Gastroesophageal sphincter (tissue), 4 donors: ENCODE data around the gene NR5A2. TPM values are rescaled to one million over a fixed set of nuclear protein-coding genes. Genes with fewer than 3 reads are reported as not detected.

Experiments
- ATAC-seq: fragments of 150-250 bp; one replicate; pipeline ENCODE4 v1.9.1; 2016; ENCODE audit warnings: mild to moderate bottlenecking, moderate library complexity
- H3K27ac ChIP-seq, 4 donors: fragments of 200-600 bp; sonication (generic) in 3 of 4; 1 replicate in 3 of 4; 2 replicates in 1 of 4; pipeline ENCODE4 v1.5.1; 2016 to 2019
- H3K27me3 ChIP-seq: fragments of 200-600 bp; sonication (generic); one replicate; pipeline ENCODE4 v1.5.1; 2019
- H3K36me3 ChIP-seq, 2 donors: fragments of 200-600 bp; sonication (generic); one replicate each; pipeline ENCODE4 v1.5.1; 2019; ENCODE audit warnings: control low read depth in 1 of 2
- H3K4me1 ChIP-seq, 3 donors: fragments of 200-600 bp; sonication (generic); 1 replicate in 2 of 3; 2 replicates in 1 of 3; pipeline ENCODE4 v1.5.1; 2016 to 2019; ENCODE audit warnings: control low read depth in 2 of 3
- H3K4me3 ChIP-seq, 2 donors: fragments of 200-600 bp; sonication (generic); one replicate each; pipeline ENCODE4 v1.5.1; 2019; ENCODE audit warnings: mild to moderate bottlenecking in 1 of 2, moderate library complexity in 1 of 2
- H3K9me3 ChIP-seq, 3 donors: fragments of 200-600 bp; sonication (generic); one replicate each; pipeline ENCODE4 v1.5.1; 2017 to 2019; ENCODE audit warnings: control low read depth in 2 of 3
- EP300 ChIP-seq: sonication (generic); formaldehyde crosslinking; IDR thresholded peaks from one replicate; pipeline ENCODE4 v1.6.1; 2017; ENCODE audit warnings: antibody characterized with exemption, mild to moderate bottlenecking
- POLR2A ChIP-seq, 2 donors: fragments of 450-650 bp; IDR thresholded peaks; one replicate each; pipeline ENCODE4 v1.6.1; 2017; ENCODE audit warnings: antibody characterized with exemption in 2 of 2, mild to moderate bottlenecking in 2 of 2, moderate library complexity in 1 of 2
- POLR2AphosphoS5 ChIP-seq: sonication (generic); formaldehyde crosslinking; IDR thresholded peaks from one replicate; pipeline ENCODE4 v1.6.1; 2017; ENCODE audit warnings: antibody characterized with exemption
- WGBS, 2 donors: methylation state at CpG; one replicate each; pipeline ENCODE4 v1.1.5; 2018; ENCODE audit warnings: low coverage in 1 of 2; 5-methylcytosine and 5-hydroxymethylcytosine counted together
- total RNA-seq, 4 donors: library from RNA; depleted of rRNA; stranded (reverse); fragments of >200 nt; gene quantifications; one replicate each; pipeline ENCODE4 v1.1.0, GENCODE V29; 2016
- TF ChIP-seq, protein P1 (sequence below), 4 experiments: fragments of 200-600 bp in 2 of 4; fragments of 450-650 bp in 2 of 4; sonication (generic) in 1 of 4; IDR thresholded peaks; one replicate each; pipeline ENCODE4 v1.5.1; 2017 to 2019; ENCODE audit warnings: antibody characterized with exemption in 4 of 4, mild to moderate bottlenecking in 2 of 4, moderate library complexity in 2 of 4

Gene NR5A2
- total RNA-seq, 4 donors from 2014 or later: 2.0 to 4.2 (median 3.1) TPM

DNA sequence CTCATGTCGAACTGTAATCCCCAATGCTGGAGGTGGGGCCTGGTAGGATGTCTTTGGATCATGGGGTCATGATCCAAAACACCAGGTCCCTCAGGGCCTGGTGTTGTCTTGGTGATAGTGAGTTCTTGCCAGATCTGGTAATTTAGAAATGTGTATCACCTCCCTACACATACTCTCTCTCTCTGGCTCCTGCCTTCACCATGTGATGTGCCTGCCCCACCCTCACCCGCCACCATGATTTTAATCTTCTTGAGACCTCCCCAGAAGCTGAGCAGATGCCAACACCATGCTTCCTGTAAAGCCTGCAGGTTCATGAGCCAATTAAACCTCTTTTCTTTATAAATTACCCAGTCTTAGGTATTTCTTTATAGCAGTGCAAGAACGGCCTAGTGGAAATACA, 136.4 kb downstream of the NR5A2 start:
- Histone ChIP-seq H3K27me3 (no peaks in the 10 kb centered on the region), H3K4me3 (no peak overlapping the region), H3K9me3 (no peaks in the 10 kb centered on the region), H3K36me3 (no peaks in the 10 kb centered on the region), H3K4me1 (no peaks in the 10 kb centered on the region), H3K27ac (no peak overlapping the region)
- 81 to 94% methylated on average over 2 of the region's 3 CpGs for WGBS, 2 donors
- TF ChIP-seq POLR2AphosphoS5 (no peak), POLR2A (IDR thresholded peaks at IDR 0.05) (no peak), EP300 (no peak)
- TF ChIP-seq, protein P1, sequence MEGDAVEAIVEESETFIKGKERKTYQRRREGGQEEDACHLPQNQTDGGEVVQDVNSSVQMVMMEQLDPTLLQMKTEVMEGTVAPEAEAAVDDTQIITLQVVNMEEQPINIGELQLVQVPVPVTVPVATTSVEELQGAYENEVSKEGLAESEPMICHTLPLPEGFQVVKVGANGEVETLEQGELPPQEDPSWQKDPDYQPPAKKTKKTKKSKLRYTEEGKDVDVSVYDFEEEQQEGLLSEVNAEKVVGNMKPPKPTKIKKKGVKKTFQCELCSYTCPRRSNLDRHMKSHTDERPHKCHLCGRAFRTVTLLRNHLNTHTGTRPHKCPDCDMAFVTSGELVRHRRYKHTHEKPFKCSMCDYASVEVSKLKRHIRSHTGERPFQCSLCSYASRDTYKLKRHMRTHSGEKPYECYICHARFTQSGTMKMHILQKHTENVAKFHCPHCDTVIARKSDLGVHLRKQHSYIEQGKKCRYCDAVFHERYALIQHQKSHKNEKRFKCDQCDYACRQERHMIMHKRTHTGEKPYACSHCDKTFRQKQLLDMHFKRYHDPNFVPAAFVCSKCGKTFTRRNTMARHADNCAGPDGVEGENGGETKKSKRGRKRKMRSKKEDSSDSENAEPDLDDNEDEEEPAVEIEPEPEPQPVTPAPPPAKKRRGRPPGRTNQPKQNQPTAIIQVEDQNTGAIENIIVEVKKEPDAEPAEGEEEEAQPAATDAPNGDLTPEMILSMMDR (IDR thresholded peaks at IDR 0.05): no peak
- no peak for ATAC-seq

DNA sequence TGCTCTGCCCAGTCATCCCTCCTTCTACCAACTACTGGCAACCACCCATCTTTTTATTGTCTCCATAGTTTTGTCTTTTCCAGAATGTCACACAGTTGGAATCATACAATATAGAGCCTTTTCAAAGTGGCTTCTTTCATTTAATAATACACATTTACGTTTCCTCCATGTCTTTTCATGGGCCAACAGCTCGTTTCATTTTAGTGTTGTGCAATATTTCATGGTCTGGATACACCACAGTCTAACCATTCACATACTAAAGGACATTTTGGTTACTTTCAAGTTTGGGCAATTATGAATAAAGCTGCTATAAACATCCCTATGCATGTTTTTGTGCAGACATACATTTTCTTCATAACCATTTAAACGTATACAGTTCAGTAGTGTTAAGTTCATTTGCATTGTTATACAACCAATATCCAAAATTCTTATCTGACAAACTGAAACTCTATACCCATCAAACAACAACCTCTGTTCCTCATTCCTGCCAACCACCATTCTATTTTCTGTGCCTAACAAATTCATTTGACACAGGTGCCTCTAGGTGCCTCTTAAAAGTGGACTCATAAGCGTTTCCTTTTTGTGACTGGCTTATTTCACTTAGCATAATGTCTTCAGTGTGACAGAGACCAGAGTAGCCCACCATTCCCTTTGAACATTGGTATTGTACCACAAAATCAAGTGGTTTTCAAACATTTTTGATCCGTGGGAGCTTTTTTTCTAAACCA, 138.1 kb downstream of the NR5A2 start:
- H3K9me3 ChIP-seq: no peaks in the 10 kb centered on the region
- H3K4me3 ChIP-seq: no peak overlapping the region
- 81 to 90% methylated on average over 5 of the region's 5 CpGs for WGBS, 2 donors
- no peak for TF ChIP-seq EP300
- no peak for TF ChIP-seq POLR2AphosphoS5
- TF ChIP-seq POLR2A (IDR thresholded peaks at IDR 0.05): no peak
- TF ChIP-seq, protein P1 (IDR thresholded peaks at IDR 0.05): no peak
- no peaks in the 10 kb centered on the region for H3K4me1 ChIP-seq
- no peak for ATAC-seq
- H3K27me3 ChIP-seq: no peaks in the 10 kb centered on the region
- no peaks in the 10 kb centered on the region for H3K36me3 ChIP-seq
- no peak overlapping the region for H3K27ac ChIP-seq

DNA sequence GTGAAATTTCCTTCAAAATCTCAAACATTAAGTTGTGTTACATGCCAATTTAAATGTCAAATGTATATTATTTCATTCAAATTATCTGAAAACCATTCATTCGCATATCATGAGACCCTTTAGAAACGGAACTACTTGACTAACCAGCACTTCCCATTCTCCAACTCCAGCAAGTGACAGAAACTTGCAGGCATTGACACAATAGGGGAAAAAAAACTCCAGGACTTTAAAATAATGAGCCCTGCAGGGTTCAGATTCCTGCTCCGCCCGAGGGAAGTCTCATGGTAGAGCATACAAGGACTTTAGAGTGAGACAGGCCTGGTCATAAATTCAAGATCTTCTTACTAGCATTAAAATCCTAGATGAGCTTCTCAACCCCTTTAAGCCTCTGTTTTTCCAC, 138.9 kb downstream of the NR5A2 start:
- H3K4me1 ChIP-seq: no peaks in the 10 kb centered on the region
- 75 to 100% methylated on average over 3 to 4 of the region's 4 CpGs for WGBS, 2 donors
- ATAC-seq: no peak

DNA sequence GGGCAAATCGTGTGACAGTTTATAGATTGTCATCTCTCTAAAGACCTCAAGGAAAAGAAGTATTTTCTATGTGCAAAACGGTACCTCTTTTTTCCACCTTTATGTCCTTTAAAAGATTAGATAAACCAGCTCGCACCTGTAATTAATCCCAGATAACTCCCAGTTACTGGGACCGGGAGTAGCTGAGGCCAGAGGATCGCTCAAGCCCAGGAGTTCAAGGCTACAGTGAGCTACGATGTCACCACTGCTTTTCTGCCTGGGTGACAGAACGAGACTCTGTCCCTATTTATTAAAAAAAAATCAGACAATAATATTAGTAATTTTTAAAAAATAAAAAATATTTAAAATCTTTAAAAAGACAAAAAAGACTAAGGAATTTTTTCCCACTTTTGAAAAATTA, 141.4 kb downstream of the NR5A2 start:
- TF ChIP-seq, protein P1 (IDR thresholded peaks at IDR 0.05): no peak
- no peak for TF ChIP-seq POLR2AphosphoS5
- no peak for TF ChIP-seq POLR2A (IDR thresholded peaks at IDR 0.05)
- no peak for TF ChIP-seq EP300
- H3K27me3 ChIP-seq: no peaks in the 10 kb centered on the region
- H3K4me1 ChIP-seq: no peaks in the 10 kb centered on the region
- 86 to 88% methylated on average over 5 to 7 of the region's 7 CpGs for WGBS, 2 donors
- H3K9me3 ChIP-seq: no peaks in the 10 kb centered on the region
- no peak overlapping the region for H3K27ac ChIP-seq
- no peak overlapping the region for H3K4me3 ChIP-seq
- H3K36me3 ChIP-seq: no peaks in the 10 kb centered on the region
- ATAC-seq: no peak

More for the DNA sequence above, 138.9 kb downstream of the NR5A2 start:
- H3K9me3 ChIP-seq: no peaks in the 10 kb centered on the region
- no peak overlapping the region for H3K27ac ChIP-seq
- no peaks in the 10 kb centered on the region for H3K27me3 ChIP-seq
- H3K36me3 ChIP-seq: no peaks in the 10 kb centered on the region
- H3K4me3 ChIP-seq: no peak overlapping the region
- TF ChIP-seq POLR2AphosphoS5 (no peak), POLR2A (IDR thresholded peaks at IDR 0.05) (no peak), EP300 (no peak)
- TF ChIP-seq, protein P1 (IDR thresholded peaks at IDR 0.05): no peak

DNA sequence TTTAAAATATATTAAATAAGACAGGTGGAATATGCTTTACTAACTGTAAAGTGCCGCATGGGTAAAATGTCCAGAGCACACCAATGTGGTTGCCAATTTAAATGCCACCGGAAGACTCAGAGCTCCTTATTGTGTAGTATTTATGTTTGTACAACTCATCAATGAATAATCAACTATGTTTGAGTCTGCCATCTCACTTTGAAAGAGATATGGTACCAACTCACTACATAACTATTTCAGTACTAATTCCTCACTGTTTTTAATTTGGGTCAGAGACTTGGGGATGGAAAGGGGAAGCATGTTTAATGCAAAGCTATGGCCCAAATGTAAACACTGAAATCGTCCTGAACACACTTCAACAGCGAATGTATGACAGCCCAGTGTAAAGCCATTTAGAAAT, 144.8 kb downstream of the NR5A2 start:
- Histone ChIP-seq H3K4me3 (no peak overlapping the region), H3K4me1 (no peaks in the 10 kb centered on the region), H3K9me3 (no peaks in the 10 kb centered on the region), H3K36me3 (no peaks in the 10 kb centered on the region), H3K27me3 (no peaks in the 10 kb centered on the region), H3K27ac (no peak overlapping the region)
- ATAC-seq: no peak
- TF ChIP-seq, protein P1 (IDR thresholded peaks at IDR 0.05): no peak
- TF ChIP-seq EP300: no peak
- no peak for TF ChIP-seq POLR2AphosphoS5
- no peak for TF ChIP-seq POLR2A (IDR thresholded peaks at IDR 0.05)
- WGBS, 2 donors: 52 to 68% methylated on average over 4 of the region's 4 CpGs
